ENCODE data around the gene UQCRHL. TPM values are rescaled to one million over a fixed set of nuclear protein-coding genes. Genes with fewer than 3 reads are reported as not detected.

Gene UQCRHL
- polyA plus RNA-seq, 1 experiment = 2.7 TPM

DNA sequence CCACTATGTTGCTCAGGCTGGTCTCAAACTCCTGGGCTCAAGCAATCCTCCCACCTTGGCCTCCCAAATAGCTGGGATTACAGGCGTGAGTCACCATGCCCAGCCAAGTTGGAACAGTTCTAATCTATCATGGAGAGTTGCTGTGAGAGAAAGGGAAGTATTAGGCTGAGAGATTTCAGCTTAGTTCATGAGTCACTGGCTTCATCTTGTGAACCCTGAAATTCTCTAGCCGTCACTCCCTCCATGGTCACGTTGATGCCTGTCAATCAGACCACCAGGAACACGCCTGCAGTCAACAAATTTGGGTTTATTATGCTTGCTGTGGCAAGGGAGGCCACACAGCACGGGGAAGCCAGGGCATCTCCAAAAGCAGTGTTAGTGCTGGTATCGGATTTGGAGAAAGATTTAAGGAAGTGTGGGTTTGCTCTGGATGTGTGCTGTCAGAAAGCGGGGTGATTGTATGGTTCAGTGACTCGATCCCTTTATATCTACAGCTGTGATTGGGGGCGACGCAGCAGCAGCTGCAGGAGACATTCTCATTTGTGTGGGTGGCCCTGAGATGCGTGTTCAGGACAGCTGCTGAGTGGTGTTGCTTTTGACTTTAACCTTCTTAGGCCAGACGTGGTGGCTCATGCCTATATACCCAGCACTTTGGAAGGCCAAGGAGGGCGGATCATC is 18.7 kb downstream of the UQCRHL start:
- H3K4me3 ChIP-seq (ENCODE audit: low read depth, low read length) = no peak overlapping the region
- DNase-seq (ENCODE audit: low read depth, low spot score) = no peak
- H3K9me3 ChIP-seq (ENCODE audit: control insufficient read depth, insufficient read depth, low read length) = no peaks in the 10 kb centered on the region
- POLR2A ChIA-PET = interaction anchor here (0.9 to 1.0 kb wide), 2 partner anchors 27 to 29 kb away, joined by 3 to 4 read pairs; no protein-coding TSS in a partner anchor
- no peaks in the 10 kb centered on the region for H3K27me3 ChIP-seq (ENCODE audit: control insufficient read depth, insufficient read depth, low read length)
- H3K27ac ChIP-seq (ENCODE audit: low read depth, low read length) = peak overlapping the region; percentile 24
- TF ChIP-seq, protein P1, sequence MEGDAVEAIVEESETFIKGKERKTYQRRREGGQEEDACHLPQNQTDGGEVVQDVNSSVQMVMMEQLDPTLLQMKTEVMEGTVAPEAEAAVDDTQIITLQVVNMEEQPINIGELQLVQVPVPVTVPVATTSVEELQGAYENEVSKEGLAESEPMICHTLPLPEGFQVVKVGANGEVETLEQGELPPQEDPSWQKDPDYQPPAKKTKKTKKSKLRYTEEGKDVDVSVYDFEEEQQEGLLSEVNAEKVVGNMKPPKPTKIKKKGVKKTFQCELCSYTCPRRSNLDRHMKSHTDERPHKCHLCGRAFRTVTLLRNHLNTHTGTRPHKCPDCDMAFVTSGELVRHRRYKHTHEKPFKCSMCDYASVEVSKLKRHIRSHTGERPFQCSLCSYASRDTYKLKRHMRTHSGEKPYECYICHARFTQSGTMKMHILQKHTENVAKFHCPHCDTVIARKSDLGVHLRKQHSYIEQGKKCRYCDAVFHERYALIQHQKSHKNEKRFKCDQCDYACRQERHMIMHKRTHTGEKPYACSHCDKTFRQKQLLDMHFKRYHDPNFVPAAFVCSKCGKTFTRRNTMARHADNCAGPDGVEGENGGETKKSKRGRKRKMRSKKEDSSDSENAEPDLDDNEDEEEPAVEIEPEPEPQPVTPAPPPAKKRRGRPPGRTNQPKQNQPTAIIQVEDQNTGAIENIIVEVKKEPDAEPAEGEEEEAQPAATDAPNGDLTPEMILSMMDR (IDR thresholded peaks at IDR 0.05; ENCODE audit: low read depth, low read length) = no peak
- CTCF ChIA-PET = interaction anchor here (0.6 to 0.8 kb wide), 2 partner anchors 21 to 26 kb away, joined by 3 read pairs; no protein-coding TSS in a partner anchor

DNA sequence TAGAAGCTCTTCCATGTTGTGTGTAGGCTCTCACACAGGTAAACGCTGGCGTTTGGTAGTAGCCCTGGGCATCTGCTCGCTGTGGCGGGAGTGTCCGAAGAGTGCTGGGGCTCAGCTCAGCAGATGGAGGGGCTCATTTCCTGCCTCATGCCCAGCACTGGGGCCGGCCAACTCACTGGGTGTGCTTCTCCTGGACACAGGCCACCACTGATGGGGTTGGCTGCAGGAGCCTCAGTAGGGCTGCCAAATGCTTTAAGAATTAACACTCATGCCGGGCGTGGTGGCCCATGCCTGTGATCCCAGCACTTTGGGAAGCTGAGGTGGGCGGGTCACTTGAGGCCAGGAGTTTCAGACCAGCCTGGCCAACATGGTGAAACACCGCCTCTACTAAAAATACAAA is 20.9 kb downstream of the UQCRHL start:
- Histone ChIP-seq H3K9me3 (ENCODE audit: control insufficient read depth, insufficient read depth, low read length) (no peaks in the 10 kb centered on the region), H3K27me3 (ENCODE audit: control insufficient read depth, insufficient read depth, low read length) (no peaks in the 10 kb centered on the region), H3K27ac (ENCODE audit: low read depth, low read length) (peak overlapping the region; percentile 31), H3K4me3 (ENCODE audit: low read depth, low read length) (no peak overlapping the region)
- CTCF ChIA-PET = interaction anchor here (0.7 kb wide), 1 partner anchor 140 kb away, joined by 3 read pairs; no protein-coding TSS in a partner anchor
- TF ChIP-seq, protein P1 (IDR thresholded peaks at IDR 0.05; ENCODE audit: low read depth, low read length) = no peak
- DNase-seq (ENCODE audit: low read depth, low spot score) = no peak
- POLR2A ChIA-PET = interaction anchor here (0.9 kb wide), 1 partner anchor 26 kb away, joined by 3 read pairs; no protein-coding TSS in a partner anchor

DNA sequence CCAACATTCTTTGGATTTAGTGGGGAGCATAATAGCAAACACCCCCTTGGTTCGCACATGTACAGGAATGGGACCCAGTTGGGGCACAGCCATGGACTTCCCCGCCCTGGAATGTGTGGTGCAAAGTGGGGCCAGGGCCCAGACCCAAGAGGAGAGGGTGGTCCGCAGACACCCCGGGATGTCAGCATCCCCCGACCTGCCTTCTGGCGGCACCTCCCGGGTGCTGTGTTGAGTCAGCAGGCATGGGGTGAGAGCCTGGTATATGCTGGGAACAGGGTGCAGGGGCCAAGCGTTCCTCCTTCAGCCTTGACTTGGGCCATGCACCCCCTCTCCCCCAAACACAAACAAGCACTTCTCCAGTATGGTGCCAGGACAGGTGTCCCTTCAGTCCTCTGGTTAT is 21.8 kb downstream of the UQCRHL start:
- ChIA-PET CTCF (no interaction called here), POLR2A (no interaction called here)
- Histone ChIP-seq H3K27me3 (ENCODE audit: control insufficient read depth, insufficient read depth, low read length) (no peaks in the 10 kb centered on the region), H3K4me3 (ENCODE audit: low read depth, low read length) (no peak overlapping the region), H3K9me3 (ENCODE audit: control insufficient read depth, insufficient read depth, low read length) (no peaks in the 10 kb centered on the region), H3K27ac (ENCODE audit: low read depth, low read length) (no peak overlapping the region)
- TF ChIP-seq, protein P1 (IDR thresholded peaks at IDR 0.05; ENCODE audit: low read depth, low read length) = no peak
- no peak for DNase-seq (ENCODE audit: low read depth, low spot score)

DNA sequence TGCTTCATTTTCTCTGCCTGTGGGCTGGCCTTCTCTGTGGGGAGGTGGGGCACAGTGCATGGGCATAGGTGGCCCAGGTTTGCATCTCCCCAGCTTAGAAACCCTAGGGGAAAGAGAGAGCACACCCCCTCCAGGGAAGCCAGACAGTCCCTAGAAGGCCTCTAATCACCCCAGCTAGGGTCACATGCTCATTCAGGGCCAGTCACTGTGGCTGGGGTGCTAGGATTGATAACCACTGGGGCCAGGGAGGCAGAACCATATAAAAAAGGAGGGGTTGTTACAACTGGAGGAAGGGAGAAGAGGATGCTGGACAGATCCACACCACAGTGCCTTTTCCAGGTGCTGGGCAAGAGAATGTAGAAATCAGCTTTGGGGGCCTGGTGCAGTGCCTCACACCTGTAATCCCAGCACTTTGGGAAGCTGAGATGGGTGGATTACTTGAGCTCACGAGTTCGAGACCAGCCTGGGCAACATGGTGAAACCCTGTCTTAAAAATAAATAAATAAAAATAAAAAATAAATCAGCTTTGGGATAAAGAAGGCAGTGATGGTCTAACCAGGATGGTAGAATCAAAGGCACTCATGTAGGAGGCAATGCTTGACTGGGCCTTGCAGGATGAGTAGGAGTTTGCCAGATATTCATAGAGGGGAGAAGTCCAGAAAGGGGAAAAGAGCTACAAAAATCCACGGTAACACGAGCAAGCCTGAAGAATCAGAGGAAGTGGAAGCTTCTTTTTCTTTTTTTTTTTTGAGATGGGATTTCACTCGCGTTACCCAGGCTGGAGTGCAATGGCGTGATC is 29.3 kb downstream of the UQCRHL start:
- Histone ChIP-seq H3K27me3 (ENCODE audit: control insufficient read depth, insufficient read depth, low read length) (no peaks in the 10 kb centered on the region), H3K4me3 (ENCODE audit: low read depth, low read length) (no peak overlapping the region), H3K9me3 (ENCODE audit: control insufficient read depth, insufficient read depth, low read length) (no peaks in the 10 kb centered on the region; the same call in 1 of the 2 replicates), H3K27ac (ENCODE audit: low read depth, low read length) (peak overlapping the region; percentile 21)
- ChIA-PET CTCF (interaction anchor here (1.1 kb wide), 1 partner anchor 14 kb away, joined by 3 read pairs; no protein-coding TSS in a partner anchor), POLR2A (interaction anchor here (0.6 to 0.7 kb wide), 3 partner anchors 18 to 198 kb away, joined by 3 to 4 read pairs (median 4); no protein-coding TSS in a partner anchor)
- DNase-seq (ENCODE audit: low read depth, low spot score) = no peak
- TF ChIP-seq, protein P1 (IDR thresholded peaks at IDR 0.05; ENCODE audit: low read depth, low read length) = no peak
